Activated CD4-positive, alpha-beta T cell treated with anti-CD3 and anti-CD28 coated beads, Interleukin-2, amount 50 U/mL, for 48 hours (primary cell): Measurements from ENCODE around the gene MCM10.
"Not testable (repeated sequence)": the region's sequence is repeated elsewhere in the genome, so short reads cannot be mapped to it uniquely, and the experiment has no call there.

Experiments used
- DNase-seq, 2 experiments: peaks; one replicate each; pipeline ENCODE4 v3.0.0-alpha.2; 2020

MCM10 gene

GRCh38 chr10:13160934-13161856 is at the start of gene MCM10:
TSS of gene MCM10 (plus strand) at chr10:13161558. CDS start at chr10:13164203, 2,645 bp downstream.
- peak; percentile 98 to 99 for DNase-seq

DNA sequence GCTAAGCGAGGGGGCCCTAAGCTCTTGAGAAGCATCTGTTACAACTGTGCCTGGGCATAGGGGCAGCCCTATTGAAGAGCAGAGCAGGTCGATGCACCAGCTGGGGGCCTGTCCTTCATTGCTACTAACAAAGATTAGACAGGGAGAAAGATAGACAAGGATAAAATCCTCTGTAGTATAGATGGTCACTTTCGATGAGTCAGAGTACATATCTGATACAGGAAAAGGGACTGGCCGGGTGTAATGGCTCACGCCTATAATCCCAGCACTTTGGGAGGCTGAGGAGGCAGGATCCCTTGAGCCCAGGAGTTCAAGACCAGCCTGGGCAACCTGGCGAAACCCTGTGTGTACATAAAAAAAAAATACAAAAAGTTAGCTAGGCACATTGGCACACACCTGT is 47.8 kb upstream of the MCM10 start:
- DNase-seq: no peak

- no peak for DNase-seq
Observed at GRCh38 chr10:13115832-13116803, 45.2 kb upstream of the MCM10 start.

DNA sequence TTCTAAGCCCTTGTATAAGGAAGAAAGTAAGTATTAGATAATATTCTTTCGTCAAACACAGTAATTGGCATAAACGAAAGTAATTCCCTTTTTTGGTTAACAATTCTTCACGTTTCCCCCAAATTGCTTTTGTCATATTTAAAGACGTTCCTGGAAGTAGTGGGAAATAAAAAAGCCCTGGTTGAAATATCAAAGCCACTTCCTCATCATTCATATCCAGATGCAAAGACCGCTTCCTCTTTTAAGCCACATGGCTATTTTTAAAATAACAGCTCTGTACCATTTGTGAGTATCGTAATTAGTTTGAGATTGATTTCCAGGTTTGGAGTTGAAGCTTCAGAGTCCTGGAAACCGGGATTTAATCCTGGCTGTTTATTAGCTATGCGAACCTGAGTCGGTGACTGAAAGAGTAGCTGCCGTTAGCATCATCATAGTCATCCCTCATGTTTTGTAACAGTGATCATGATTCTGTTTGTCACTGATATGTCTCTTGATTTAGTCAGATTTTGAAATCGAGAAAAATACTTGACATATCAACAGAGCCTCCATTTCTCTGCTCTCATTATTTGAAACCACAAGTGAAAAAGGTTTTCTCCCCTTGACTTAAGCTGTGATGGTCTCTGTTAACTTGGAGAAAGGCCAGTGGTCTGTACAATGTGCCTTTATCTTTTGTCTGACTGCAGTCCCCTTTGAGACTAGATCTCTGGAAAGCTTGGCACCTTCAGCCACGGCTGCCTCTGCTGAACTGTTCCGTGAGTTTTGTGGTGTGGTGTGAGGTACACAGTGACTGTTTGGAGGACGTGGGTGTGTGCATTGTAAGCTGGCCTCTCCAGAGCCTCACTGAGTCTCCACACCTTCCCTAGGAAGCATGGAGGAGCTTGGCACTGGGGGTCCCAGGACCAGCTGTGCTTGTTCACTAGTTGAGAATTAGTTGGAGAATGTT is 43.2 kb upstream of the MCM10 start:
- no peak for DNase-seq

GRCh38 chr10:13118784-13119410 is 42.5 kb upstream of the MCM10 start:
- DNase-seq: no peak

GRCh38 chr10:13120786-13121499 is 40.4 kb upstream of the MCM10 start:
- no peak for DNase-seq

GRCh38 chr10:13121500-13121854 is 39.9 kb upstream of the MCM10 start:
- no peak for DNase-seq

- no peak for DNase-seq
Observed at GRCh38 chr10:13136651-13137050, 24.7 kb upstream of the MCM10 start.

- no peak for DNase-seq
Observed at GRCh38 chr10:13139150-13139549, 22.2 kb upstream of the MCM10 start.

- DNase-seq: no peak
Observed at GRCh38 chr10:13139676-13140075, 21.7 kb upstream of the MCM10 start.

GRCh38 chr10:13140627-13141190 is 20.6 kb upstream of the MCM10 start:
- DNase-seq: no peak

DNA sequence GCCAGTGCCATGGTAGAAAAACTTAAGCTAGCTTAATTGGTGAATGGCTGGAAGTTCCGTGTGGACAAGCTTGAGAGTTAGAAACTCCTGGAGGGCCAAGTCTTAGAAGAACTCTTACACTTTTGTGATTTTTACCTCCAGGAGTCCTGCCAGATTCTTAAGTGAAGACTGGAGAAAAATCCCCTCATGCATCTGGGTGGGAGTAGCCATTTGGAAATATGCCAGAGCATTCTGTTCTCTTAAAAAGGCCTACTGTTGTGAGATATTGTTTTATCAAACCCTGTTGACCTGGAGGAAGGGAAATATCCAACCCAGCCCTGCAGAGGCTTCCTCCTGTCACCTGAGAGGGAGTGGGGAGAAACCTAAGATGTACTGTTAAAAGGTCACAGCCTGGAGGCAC is 17.6 kb upstream of the MCM10 start:
- no peak for DNase-seq

GRCh38 chr10:13144814-13145213 is 16.5 kb upstream of the MCM10 start:
- DNase-seq: no peak

DNA sequence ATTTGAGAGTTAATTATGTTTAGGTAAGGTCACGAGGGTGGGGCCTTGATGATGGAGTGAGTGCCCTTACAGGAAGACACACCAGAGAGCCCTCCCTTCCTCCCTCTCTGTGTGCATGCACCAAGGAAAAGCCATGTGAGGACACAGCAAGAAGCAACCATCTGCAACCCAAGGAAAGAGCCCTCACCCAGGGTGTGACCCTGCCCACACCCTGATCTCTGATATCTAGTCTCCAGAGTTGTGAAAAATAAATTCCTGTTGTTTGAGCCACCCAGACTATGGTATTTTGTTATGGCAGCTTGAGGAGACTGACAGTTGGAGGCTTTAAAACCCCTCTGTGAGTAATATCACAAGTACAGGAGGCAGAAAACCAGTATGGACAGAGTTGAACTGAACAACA is 15.0 kb upstream of the MCM10 start:
- no peak for DNase-seq

DNA sequence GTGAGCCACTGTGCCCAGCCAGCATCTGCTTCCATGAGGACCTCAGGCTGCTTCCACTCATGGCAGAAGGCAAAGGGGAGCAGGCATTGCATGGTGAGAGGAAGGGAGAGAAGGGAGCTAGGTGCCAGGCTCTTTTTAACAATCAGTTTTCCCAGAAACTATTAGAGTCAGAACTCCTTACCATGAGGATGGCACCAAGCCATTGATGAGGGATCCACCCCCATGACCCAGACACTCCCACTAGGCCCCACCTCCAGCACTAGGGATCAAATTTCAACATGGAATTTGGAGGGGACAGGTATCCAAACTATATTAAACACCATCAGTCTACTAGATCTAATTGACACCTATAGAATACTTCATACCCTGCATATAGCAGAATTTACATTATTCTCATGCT is 14.2 kb upstream of the MCM10 start:
- DNase-seq: no peak

DNA sequence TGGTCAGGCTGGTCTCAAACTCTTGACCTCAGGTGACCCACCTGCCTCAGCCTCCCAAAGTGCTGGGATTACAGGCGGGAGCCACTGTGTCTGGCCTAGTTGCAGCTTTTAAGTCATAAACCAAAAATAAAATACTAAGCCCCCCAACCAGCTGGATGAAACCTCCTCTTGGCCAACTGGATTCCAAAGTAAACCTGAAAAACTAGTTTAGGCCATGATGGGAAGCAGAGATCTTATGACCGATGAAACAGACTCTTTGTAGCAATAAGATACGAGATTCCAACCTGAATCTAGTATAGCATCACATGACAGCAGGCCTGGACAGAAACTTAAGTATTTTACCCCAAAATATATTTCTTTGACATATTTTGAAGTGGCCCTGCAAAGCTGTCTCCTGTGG is 9.1 kb upstream of the MCM10 start:
- DNase-seq: no peak

DNA sequence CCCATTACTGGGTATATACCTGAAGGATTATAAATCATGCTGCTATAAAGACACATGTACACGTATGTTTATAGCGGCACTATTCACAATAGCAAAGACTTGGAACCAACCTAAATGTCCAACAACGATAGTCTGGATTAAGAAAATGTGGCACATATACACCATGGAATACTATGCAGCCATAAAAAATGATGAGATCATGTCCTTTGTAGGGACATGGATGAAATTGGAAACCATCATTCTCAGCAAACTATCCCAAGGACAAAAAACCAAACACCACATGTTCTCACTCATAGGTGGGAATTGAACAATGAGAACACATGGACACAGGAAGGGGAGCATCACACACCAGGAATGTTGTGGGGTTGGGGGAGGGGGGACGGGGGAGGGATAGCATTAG is 5.5 kb upstream of the MCM10 start:
- DNase-seq: not testable (repeated sequence)

DNA sequence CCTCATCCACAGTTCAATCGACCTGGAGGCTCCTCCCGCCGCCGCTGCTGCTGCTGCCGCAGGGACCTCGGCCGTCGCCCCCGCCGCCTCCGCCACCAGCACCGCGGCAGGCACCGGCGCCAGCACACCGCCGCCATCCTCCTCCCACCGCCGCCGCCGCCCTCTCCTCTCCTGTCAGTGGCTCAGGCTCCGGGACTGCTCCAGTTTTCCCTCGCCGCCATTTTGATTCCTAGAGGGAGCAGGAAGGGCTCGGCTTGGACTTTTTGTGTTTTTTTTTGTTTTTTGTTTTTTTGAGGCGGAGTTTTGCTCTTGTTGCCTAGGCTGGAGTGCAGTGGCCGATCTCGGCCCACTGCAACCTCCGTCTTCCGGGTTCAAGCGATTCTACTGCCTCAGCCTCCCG is 3.0 kb upstream of the MCM10 start:
- peak; percentile 7 to 8 for DNase-seq

DNA sequence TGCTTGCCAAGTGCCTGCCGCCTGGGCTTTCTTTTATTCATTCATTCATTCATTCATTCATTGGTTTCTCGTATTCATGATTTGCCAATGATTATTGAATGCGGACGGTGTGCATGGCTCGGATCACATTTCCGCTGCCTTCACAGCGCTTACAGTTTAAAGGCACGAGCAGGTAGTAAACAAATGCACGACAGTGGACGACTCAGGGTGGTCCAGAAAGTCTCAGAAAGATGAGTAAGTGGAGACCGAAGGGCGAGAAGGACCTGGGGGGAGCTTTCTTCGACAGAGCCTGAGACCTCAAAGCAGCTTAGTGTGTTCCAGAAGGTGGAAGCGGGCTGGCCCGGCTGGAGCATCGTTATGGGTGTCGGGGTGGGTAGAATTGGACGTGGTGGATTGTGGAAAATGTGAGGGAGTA is 506 bp downstream of the MCM10 start:
- DNase-seq: peak in 1 of 2 experiments; percentile 36

- no peak for DNase-seq
Observed at GRCh38 chr10:13163859-13164258, 2.5 kb downstream of the MCM10 start.

- DNase-seq: no peak
Observed at GRCh38 chr10:13165177-13165576, 3.8 kb downstream of the MCM10 start.
